Epithelial cell of proximal tubule (primary cell): ENCODE results near the gene TBX4. TPM values are rescaled to one million over a fixed set of nuclear protein-coding genes. Genes with fewer than 3 reads are reported as not detected.
"Not testable (repeated sequence)": the region's sequence is repeated elsewhere in the genome, so short reads cannot be mapped to it uniquely, and the experiment has no call there.

Source experiments
- DNase-seq: peaks from one replicate; pipeline ENCODE4 v3.0.0-alpha.2; 2011; ENCODE audit warnings: low read depth
- H3K4me3 ChIP-seq: 2 replicates; pipeline ENCODE4 v1.5.1; 2011; ENCODE audit warnings: low read depth, mild to moderate bottlenecking, low read length
- total RNA-seq: library from RNA; depleted of rRNA; stranded (reverse); fragments of >200 nt; gene quantifications from 2 replicates; pipeline ENCODE4 v1.2.3, GENCODE V29; 2015
- TF ChIP-seq, protein P1 (sequence below): conservative IDR thresholded peaks from 2 replicates; pipeline ENCODE4 v1.5.1; 2012; ENCODE audit warnings: low read depth, mild to moderate bottlenecking, low read length

Gene TBX4
- total RNA-seq, 1 donor from 2014 or later = not detected

- DNase-seq = no peak
- TF ChIP-seq, protein P1, sequence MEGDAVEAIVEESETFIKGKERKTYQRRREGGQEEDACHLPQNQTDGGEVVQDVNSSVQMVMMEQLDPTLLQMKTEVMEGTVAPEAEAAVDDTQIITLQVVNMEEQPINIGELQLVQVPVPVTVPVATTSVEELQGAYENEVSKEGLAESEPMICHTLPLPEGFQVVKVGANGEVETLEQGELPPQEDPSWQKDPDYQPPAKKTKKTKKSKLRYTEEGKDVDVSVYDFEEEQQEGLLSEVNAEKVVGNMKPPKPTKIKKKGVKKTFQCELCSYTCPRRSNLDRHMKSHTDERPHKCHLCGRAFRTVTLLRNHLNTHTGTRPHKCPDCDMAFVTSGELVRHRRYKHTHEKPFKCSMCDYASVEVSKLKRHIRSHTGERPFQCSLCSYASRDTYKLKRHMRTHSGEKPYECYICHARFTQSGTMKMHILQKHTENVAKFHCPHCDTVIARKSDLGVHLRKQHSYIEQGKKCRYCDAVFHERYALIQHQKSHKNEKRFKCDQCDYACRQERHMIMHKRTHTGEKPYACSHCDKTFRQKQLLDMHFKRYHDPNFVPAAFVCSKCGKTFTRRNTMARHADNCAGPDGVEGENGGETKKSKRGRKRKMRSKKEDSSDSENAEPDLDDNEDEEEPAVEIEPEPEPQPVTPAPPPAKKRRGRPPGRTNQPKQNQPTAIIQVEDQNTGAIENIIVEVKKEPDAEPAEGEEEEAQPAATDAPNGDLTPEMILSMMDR = no peak
These were observed 28.1 kb upstream of the TBX4 start for GRCh38 chr17:61423967-61424649.

GRCh38 chr17:61425682-61426481 is 26.3 kb upstream of the TBX4 start:
- TF ChIP-seq, protein P1 = peak; percentile 26
- no peak for DNase-seq
- no peak overlapping the region for H3K4me3 ChIP-seq

More at GRCh38 chr17:61423967-61424649, 28.1 kb upstream of the TBX4 start:
- no peak overlapping the region for H3K4me3 ChIP-seq

DNA sequence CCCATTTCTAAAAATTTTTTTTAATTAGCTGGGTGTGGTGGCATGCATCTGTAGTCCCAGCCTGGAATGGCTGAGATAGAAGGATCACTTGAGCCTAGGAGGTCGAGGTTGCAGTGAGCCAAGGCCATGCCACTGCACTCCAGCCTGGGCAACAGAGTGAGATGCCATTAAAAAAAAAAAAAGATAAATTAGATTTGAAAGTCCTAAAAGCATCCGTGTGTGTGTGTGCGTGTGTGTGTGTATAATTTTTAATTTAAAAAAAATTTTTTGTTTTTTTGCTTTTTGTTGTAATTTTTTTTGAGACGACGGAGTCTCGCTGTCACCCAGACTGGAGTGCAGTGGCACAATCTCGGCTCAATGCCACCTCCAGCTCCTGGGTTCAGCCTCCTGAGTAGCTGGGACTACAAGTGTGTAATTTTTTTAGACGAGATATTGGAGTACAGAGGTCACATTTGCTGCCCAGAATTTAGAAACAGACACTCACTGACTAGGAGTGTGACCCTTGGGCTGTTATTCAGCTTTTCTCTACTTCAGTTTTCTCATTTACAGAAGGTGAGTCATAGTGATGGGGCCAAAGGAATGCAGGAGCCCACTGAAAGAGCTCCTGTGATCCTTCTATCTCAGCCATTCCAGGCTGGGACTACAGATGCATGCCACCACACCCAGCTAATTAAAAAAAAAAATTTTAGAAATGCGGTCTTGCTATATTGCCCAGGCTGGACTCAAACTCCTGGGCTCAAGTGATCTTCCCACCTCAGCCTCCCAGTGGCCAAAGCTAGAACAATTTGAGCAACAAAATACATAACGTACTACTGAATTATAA is 25.5 kb upstream of the TBX4 start:
- no peak overlapping the region for H3K4me3 ChIP-seq
- DNase-seq = no peak
- TF ChIP-seq, protein P1 = peak; percentile 7

- no peak for DNase-seq
- TF ChIP-seq, protein P1 = no peak
- H3K4me3 ChIP-seq = no peak overlapping the region
These were observed 24.7 kb upstream of the TBX4 start for GRCh38 chr17:61427567-61427966.

GRCh38 chr17:61429274-61429673 is 22.9 kb upstream of the TBX4 start:
- no peak overlapping the region for H3K4me3 ChIP-seq
- TF ChIP-seq, protein P1 = no peak
- no peak for DNase-seq

DNA sequence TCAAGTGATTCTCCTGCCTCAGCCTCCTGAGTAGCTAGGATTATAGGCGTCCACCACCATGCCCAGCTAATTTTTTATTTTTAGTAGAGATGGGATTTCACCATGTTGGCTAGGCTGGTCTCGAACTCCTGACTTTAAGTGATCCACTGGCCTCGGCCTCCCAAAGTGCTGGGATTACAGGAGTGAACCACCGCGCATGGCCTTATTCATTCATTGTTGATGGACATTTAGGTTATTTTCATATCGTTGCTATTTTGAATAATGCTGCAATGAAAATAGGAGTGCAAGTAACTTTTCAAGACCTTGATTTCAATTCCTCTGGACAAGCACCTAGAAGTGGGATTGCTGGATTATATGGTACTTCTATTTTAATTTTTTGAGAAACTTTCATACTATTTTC is 22.4 kb upstream of the TBX4 start:
- H3K4me3 ChIP-seq, DNase-seq: not testable (repeated sequence)
